Hepatocyte (in vitro differentiated cells): ENCODE measurements around the gene KYAT1. TPM values are rescaled to one million over a fixed set of nuclear protein-coding genes. Genes with fewer than 3 reads are reported as not detected.

ENCODE experiments used
- DNase-seq: peaks from one replicate; pipeline ENCODE4 v3.0.0-alpha.2; 2016; ENCODE audit warnings: low spot score
- H2AFZ ChIP-seq: fragments of 200-600 bp; sonication (generic); 2 replicates; pipeline ENCODE4 v1.6.0; 2016; ENCODE audit warnings: antibody characterized with exemption, mild to moderate bottlenecking
- H3K27ac ChIP-seq: fragments of 200-600 bp; sonication (generic); 2 replicates; pipeline ENCODE4 v1.5.1; 2016; ENCODE audit warnings: mild to moderate bottlenecking
- H3K27me3 ChIP-seq: fragments of 200-600 bp; sonication (generic); 2 replicates; pipeline ENCODE4 v1.6.1; 2016
- H3K36me3 ChIP-seq: fragments of 200-600 bp; sonication (generic); replicated peaks from 2 replicates; pipeline ENCODE4 v1.5.1; 2016; ENCODE audit warnings: low read depth; ENCODE audit not compliant: insufficient read depth
- H3K4me1 ChIP-seq: fragments of 200-600 bp; sonication (generic); 2 replicates; pipeline ENCODE4 v1.5.1; 2016; ENCODE audit warnings: mild to moderate bottlenecking, moderate library complexity; ENCODE audit not compliant: insufficient read depth
- H3K4me2 ChIP-seq: fragments of 200-600 bp; sonication (generic); 2 replicates; pipeline ENCODE4 v1.6.0; 2016
- H3K4me3 ChIP-seq: fragments of 200-600 bp; sonication (generic); 2 replicates; pipeline ENCODE4 v1.5.1; 2016; ENCODE audit warnings: mild to moderate bottlenecking
- H3K79me2 ChIP-seq: fragments of 200-600 bp; sonication (generic); 2 replicates; pipeline ENCODE4 v1.6.0; 2017; ENCODE audit warnings: mild to moderate bottlenecking
- H3K9me2 ChIP-seq: fragments of 200-600 bp; sonication (generic); replicated peaks from 2 replicates; pipeline ENCODE4 v1.6.0; 2017; ENCODE audit warnings: mild to moderate bottlenecking; ENCODE audit not compliant: insufficient read depth
- H3K9me3 ChIP-seq: fragments of 200-600 bp; sonication (generic); 2 replicates; pipeline ENCODE4 v1.5.1; 2016; ENCODE audit warnings: low read depth, mild to moderate bottlenecking
- H4K20me1 ChIP-seq: fragments of 200-600 bp; sonication (generic); 2 replicates; pipeline ENCODE4 v1.6.0; 2016; ENCODE audit warnings: mild to moderate bottlenecking; ENCODE audit not compliant: insufficient read depth, poor library complexity, severe bottlenecking
- EZH2 ChIP-seq: fragments of 200-600 bp; sonication (generic); IDR thresholded peaks from 2 replicates; pipeline ENCODE4 v1.6.1; 2016; ENCODE audit warnings: antibody characterized with exemption, mild to moderate bottlenecking, borderline replicate concordance
- EZH2phosphoT487 ChIP-seq: fragments of 200-600 bp; sonication (generic); IDR thresholded peaks from one replicate; pipeline ENCODE4 v1.6.1; 2018; ENCODE audit warnings: antibody characterized with exemption, mild to moderate bottlenecking, low read depth, moderate library complexity; ENCODE audit not compliant: unreplicated experiment, severe bottlenecking
- WGBS: methylation state at CpG from one replicate; pipeline ENCODE4 v1.1.6; 2016; ENCODE audit warnings: low lambda C conversion rate; ENCODE audit errors: missing lambda C conversion rate; 5-methylcytosine and 5-hydroxymethylcytosine counted together
- polyA plus RNA-seq: library from polyadenylated mRNA; unstranded; fragments of >200 nt; fragmentation: Nextera tagmentation; extraction: Ambion mirVana; gene quantifications from 2 replicates; pipeline ENCODE4 v1.2.1, GENCODE V29; 2016
- total RNA-seq: library from RNA; depleted of rRNA; stranded (reverse); fragments of >200 nt; gene quantifications from 2 replicates; pipeline ENCODE4 v1.2.3, GENCODE V29; 2014
- TF ChIP-seq, protein P1 (sequence below): fragments of 200-600 bp; sonication (generic); IDR thresholded peaks from 2 replicates; pipeline ENCODE4 v1.5.1; 2016; ENCODE audit warnings: antibody characterized with exemption, mild to moderate bottlenecking; ENCODE audit not compliant: poor library complexity

Gene KYAT1
- total and polyA plus RNA-seq, 2 experiments from 2014 or later: 5.1 to 8.7 TPM

DNA sequence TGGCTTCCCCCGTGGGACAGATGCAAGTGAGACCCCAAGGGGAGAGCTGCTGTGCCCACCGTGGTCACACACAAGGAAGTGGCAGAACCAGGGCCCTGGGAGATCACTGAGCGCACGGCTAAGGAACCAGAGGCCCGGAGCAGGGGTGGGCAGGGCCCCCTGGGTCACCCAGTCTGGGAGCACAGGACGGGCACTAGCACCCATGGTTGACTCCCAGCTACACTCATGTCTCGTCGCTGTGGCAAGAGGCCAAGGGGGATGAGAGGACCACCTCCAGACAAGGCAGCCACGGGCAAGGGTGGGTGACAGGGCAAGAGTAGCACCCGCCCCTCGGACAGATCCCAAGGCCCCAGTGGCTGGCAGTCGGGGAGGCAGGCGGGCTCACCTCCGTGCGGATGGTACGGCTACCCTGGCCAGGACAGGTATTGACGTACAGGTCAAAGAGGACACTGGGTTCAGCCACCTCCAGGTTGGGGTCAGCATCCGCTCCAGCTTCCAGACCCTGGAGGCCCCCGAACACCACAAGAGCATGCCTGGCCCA lies 58.3 kb downstream of the KYAT1 start:
- no peak for DNase-seq
- Histone ChIP-seq H3K27me3 (no peaks in the 10 kb centered on the region), H3K79me2 (peaks cover 7% of the 10 kb centered on the region), H3K36me3 (no peaks in the 10 kb centered on the region), H3K4me1 (peaks cover 7% of the 10 kb centered on the region), H3K4me2 (no peak overlapping the region), H3K9me2 (no peaks in the 10 kb centered on the region), H3K27ac (no peak overlapping the region), H3K4me3 (no peak overlapping the region), H2AFZ (no peak overlapping the region), H3K9me3 (no peaks in the 10 kb centered on the region), H4K20me1 (no peaks in the 10 kb centered on the region)
- no peak for TF ChIP-seq EZH2
- TF ChIP-seq, protein P1, sequence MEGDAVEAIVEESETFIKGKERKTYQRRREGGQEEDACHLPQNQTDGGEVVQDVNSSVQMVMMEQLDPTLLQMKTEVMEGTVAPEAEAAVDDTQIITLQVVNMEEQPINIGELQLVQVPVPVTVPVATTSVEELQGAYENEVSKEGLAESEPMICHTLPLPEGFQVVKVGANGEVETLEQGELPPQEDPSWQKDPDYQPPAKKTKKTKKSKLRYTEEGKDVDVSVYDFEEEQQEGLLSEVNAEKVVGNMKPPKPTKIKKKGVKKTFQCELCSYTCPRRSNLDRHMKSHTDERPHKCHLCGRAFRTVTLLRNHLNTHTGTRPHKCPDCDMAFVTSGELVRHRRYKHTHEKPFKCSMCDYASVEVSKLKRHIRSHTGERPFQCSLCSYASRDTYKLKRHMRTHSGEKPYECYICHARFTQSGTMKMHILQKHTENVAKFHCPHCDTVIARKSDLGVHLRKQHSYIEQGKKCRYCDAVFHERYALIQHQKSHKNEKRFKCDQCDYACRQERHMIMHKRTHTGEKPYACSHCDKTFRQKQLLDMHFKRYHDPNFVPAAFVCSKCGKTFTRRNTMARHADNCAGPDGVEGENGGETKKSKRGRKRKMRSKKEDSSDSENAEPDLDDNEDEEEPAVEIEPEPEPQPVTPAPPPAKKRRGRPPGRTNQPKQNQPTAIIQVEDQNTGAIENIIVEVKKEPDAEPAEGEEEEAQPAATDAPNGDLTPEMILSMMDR: no peak
- TF ChIP-seq EZH2phosphoT487: no peak
- 89% methylated on average over 16 of the region's 19 CpGs for WGBS

DNA sequence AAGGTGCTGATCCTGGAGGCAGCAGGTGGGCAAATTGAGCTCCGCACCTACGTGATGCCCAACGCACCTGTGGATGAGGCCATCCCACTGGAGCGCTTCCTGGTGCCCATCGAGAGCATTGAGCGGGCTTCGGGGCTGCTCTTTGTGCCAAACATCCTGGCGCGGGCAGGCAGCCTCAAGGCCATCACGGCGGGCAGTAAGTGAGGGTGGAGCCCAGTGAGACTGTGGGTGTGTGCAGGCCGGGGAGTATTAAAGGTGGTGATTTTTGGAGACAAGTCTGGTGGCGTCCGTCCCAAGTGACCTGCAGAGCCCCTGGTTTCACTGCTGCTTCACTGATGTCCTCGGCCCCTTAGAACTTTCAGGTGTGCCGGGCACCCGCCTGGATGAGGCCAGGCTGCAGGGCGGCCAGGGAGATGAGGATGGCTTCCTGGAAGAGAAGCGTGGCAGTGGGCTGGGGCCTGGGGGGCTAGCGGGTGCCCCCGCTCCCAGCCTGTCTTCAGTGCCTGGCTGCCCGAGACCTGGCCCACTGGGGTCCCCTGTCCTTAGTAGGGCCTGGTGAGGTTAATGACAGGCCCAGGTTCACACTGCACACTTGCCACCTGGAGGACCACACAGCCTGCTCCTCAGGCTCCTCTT lies 59.2 kb downstream of the KYAT1 start:
- WGBS: 96% methylated on average over 22 of the region's 22 CpGs
- no peaks in the 10 kb centered on the region for H3K9me2 ChIP-seq
- no peaks in the 10 kb centered on the region for H3K36me3 ChIP-seq

DNA sequence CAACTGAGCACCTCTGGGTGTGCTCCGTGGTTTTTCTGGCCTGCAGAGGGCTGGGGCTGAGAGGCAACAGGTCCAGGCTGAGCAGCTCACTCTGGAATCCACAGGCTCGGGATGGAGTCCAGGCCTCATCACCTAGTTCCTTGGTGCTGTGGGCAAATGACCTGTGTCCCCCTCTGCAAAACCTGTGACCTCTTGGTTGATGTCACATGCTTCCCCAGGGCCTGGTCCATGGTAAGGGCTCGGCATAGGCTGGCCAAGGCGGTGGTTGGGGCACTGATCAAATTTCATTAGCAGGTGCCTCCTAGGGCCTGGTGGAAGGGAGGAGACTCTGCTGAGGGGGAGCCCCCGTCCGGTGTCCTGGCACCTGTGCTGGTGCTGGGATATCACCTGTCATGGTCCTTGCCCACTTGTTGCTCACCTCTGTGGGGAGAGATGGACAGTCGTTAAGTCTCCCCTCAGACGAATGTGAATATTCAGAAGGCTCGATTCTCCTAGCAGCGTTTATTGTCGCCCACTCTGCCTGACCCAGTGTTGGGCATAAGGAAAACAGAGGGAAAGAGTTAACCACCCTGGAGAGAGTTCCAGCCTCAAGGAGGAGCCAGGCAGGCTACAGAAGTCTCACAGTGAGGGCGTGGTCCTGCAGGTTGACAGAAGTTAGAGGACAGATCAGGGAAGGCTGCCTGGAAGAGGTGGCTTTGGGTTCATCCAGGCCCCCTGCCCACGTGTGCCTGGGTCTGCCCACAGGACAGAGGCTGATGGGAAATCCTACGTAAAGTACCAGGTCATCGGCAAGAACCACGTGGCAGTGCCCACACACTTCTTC lies 60.0 kb downstream of the KYAT1 start:
- Histone ChIP-seq H4K20me1 (no peaks in the 10 kb centered on the region), H3K4me3 (no peak overlapping the region), H3K4me2 (no peak overlapping the region), H3K27me3 (no peaks in the 10 kb centered on the region), H3K36me3 (no peaks in the 10 kb centered on the region), H3K27ac (no peak overlapping the region), H2AFZ (no peak overlapping the region), H3K9me2 (no peaks in the 10 kb centered on the region), H3K79me2 (peaks cover 3% of the 10 kb centered on the region), H3K4me1 (peaks cover 7% of the 10 kb centered on the region), H3K9me3 (no peaks in the 10 kb centered on the region)
- TF ChIP-seq, protein P1: no peak
- TF ChIP-seq EZH2phosphoT487: no peak
- no peak for TF ChIP-seq EZH2
- 88% methylated on average over 16 of the region's 16 CpGs for WGBS
- DNase-seq: no peak

More for the DNA sequence above, 59.2 kb downstream of the KYAT1 start:
- Histone ChIP-seq H4K20me1 (no peaks in the 10 kb centered on the region), H3K9me3 (no peaks in the 10 kb centered on the region), H3K4me3 (no peak overlapping the region), H3K27ac (no peak overlapping the region), H3K79me2 (peaks cover 3% of the 10 kb centered on the region), H3K4me2 (no peak overlapping the region), H2AFZ (no peak overlapping the region), H3K4me1 (peaks cover 7% of the 10 kb centered on the region), H3K27me3 (no peaks in the 10 kb centered on the region)
- no peak for DNase-seq
- TF ChIP-seq EZH2phosphoT487: no peak
- no peak for TF ChIP-seq EZH2
- TF ChIP-seq, protein P1: no peak
